HepG2 (cell line): Measurements from ENCODE around the gene HMGN1. TPM values are rescaled to one million over a fixed set of nuclear protein-coding genes. Genes with fewer than 3 reads are reported as not detected.

Source experiments
- AHDC1 ChIP-seq: sonication (generic); formaldehyde crosslinking; IDR thresholded peaks from 2 replicates; pipeline ENCODE4 v1.5.1; 2020; ENCODE audit warnings: mild to moderate bottlenecking, missing genetic modification reagents, borderline replicate concordance
- FOXK1 ChIP-seq: sonication (generic); formaldehyde crosslinking; IDR thresholded peaks from 2 replicates; pipeline ENCODE4 v1.4.0; 2020; ENCODE audit warnings: low read depth, missing genetic modification reagents, borderline replicate concordance
- FOXP1 ChIP-seq, 2 experiments: fragments of 450-650 bp in 1 of 2; IDR thresholded peaks; 2 replicates each; pipeline ENCODE4 v1.6.1; 2017 to 2018; ENCODE audit warnings: antibody characterized with exemption in 1 of 2
- IKZF5 ChIP-seq: IDR thresholded peaks from 2 replicates; pipeline ENCODE4 v1.6.1; 2018; ENCODE audit warnings: missing genetic modification reagents, mild to moderate bottlenecking, missing compliant biosample characterization
- JARID2 ChIP-seq: sonication (generic); formaldehyde crosslinking; IDR thresholded peaks from 2 replicates; pipeline ENCODE4 v1.8.1; 2023; ENCODE audit warnings: missing genetic modification reagents, inconsistent platforms; ENCODE audit not compliant: insufficient replicate concordance
- KDM4B ChIP-seq: sonication (generic); formaldehyde crosslinking; IDR thresholded peaks from 2 replicates; pipeline ENCODE4 v1.4.0; 2020; ENCODE audit warnings: missing genetic modification reagents
- MAZ ChIP-seq, 2 experiments: sonication (generic) in 1 of 2; formaldehyde crosslinking in 1 of 2; IDR thresholded peaks; 2 replicates each; pipeline versions ENCODE4 v1.5.0 to v1.6.1; 2012 to 2020; ENCODE audit warnings: low read depth in 2 of 2, mild to moderate bottlenecking in 2 of 2, borderline replicate concordance in 1 of 2, improper control_type of control experiment in 1 of 2, low read length in 1 of 2, missing genetic modification reagents in 1 of 2, moderate library complexity in 1 of 2
- NFYB ChIP-seq: sonication (generic); formaldehyde crosslinking; IDR thresholded peaks from 2 replicates; pipeline ENCODE4 v1.4.0; 2020; ENCODE audit warnings: missing genetic modification reagents
- NR2F1 ChIP-seq, 2 experiments: fragments of 450-650 bp in 1 of 2; formaldehyde crosslinking in 1 of 2; IDR thresholded peaks; 2 replicates each; pipeline versions ENCODE4 v1.5.0 to v1.6.1; 2016 to 2020; ENCODE audit warnings: mild to moderate bottlenecking in 1 of 2, missing compliant biosample characterization in 1 of 2, missing genetic modification reagents in 1 of 2, moderate library complexity in 1 of 2
- NR2F2 ChIP-seq: IDR thresholded peaks from 2 replicates; pipeline ENCODE4 v1.6.1; 2012; ENCODE audit warnings: low read depth, inconsistent platforms, borderline replicate concordance
- RBFOX2 ChIP-seq: fragments of 200-400 bp; formaldehyde crosslinking; IDR thresholded peaks from 2 replicates; pipeline ENCODE4 v1.6.1; 2017; ENCODE audit warnings: low read depth, mild to moderate bottlenecking, low read length
- SNAPC2 ChIP-seq: sonication (generic); formaldehyde crosslinking; IDR thresholded peaks from 2 replicates; pipeline ENCODE4 v1.8.1; 2022; ENCODE audit warnings: mild to moderate bottlenecking, missing genetic modification reagents
- SOX5 ChIP-seq: IDR thresholded peaks from 2 replicates; pipeline ENCODE4 v1.6.1; 2016; ENCODE audit warnings: borderline replicate concordance
- XRCC5 ChIP-seq: fragments of 200-400 bp; formaldehyde crosslinking; optimal IDR thresholded peaks from 2 replicates; pipeline ENCODE3; 2017; ENCODE audit warnings: mild to moderate bottlenecking, low read length
- ZNF224 ChIP-seq: sonication (generic); formaldehyde crosslinking; IDR thresholded peaks from 2 replicates; pipeline ENCODE4 v1.5.0; 2020; ENCODE audit warnings: mild to moderate bottlenecking, missing genetic modification reagents
- ZNF737 ChIP-seq: sonication (generic); formaldehyde crosslinking; IDR thresholded peaks from 2 replicates; pipeline ENCODE4 v1.5.0; 2020; ENCODE audit warnings: missing genetic modification reagents, mild to moderate bottlenecking, borderline replicate concordance
- ZNF766 ChIP-seq: sonication (generic); formaldehyde crosslinking; IDR thresholded peaks from 2 replicates; pipeline ENCODE4 v1.5.0; 2020; ENCODE audit warnings: missing genetic modification reagents, borderline replicate concordance
- ZSCAN31 ChIP-seq: sonication (generic); formaldehyde crosslinking; IDR thresholded peaks from 2 replicates; pipeline ENCODE4 v1.5.0; 2020; ENCODE audit warnings: low read depth, mild to moderate bottlenecking, missing genetic modification reagents
- ZZZ3 ChIP-seq: sonication (generic); formaldehyde crosslinking; IDR thresholded peaks from 2 replicates; pipeline ENCODE4 v1.4.0; 2020; ENCODE audit warnings: missing genetic modification reagents, mild to moderate bottlenecking, borderline replicate concordance
- polyA plus RNA-seq, 8 experiments: library from polyadenylated mRNA; depleted of rRNA in 3 of 8; stranded (reverse) in 7 of 8; unstranded in 1 of 8; fragments of >200 nt; fragmentation: Illumina TruSeq in 4 of 8; extraction: Trizol in 4 of 8; gene quantifications; 2 replicates each; pipeline versions ENCODE4 v1.2.1 to v1.2.3, GENCODE V29; 2011 to 2016; ENCODE audit warnings: low read depth in 4 of 8, missing spikeins in 1 of 8, mixed read lengths in 1 of 8; ENCODE audit not compliant: insufficient read depth in 1 of 8
- total RNA-seq, 5 experiments: library from RNA; depleted of rRNA; stranded (reverse); fragments of >200 nt; fragmentation: Illumina TruSeq; extraction: Trizol; gene quantifications; 2 replicates each; pipeline ENCODE4 v1.2.3, GENCODE V29; 2016; ENCODE audit warnings: low read depth in 1 of 5

The HMGN1 gene
- total and polyA plus RNA-seq, 2 of the 13 experiments (the other 11 are each of a cell fraction or from before 2014, with no cell fraction given), result 104 to 286 TPM

GRCh38 chr21:39349211-39350093, 564 bp upstream of the HMGN1 start (continued):
- 0 out of 2 replicates have a peak, but pooled peaks have one; percentile 28 for TF ChIP-seq AHDC1 (CRISPR knock-in tag)
- no peak for TF ChIP-seq NR2F2
- no peak for TF ChIP-seq ZNF224 (CRISPR knock-in tag)
- no peak for TF ChIP-seq KDM4B (CRISPR knock-in tag)
- TF ChIP-seq FOXP1 (IDR thresholded peaks at IDR 0.05), result no peak
- no peak for TF ChIP-seq FOXP1 (CRISPR knock-in tag; IDR thresholded peaks at IDR 0.05)
- 0 out of 2 replicates have a peak, but pooled peaks have one; percentile 33 for TF ChIP-seq ZSCAN31
- TF ChIP-seq ZZZ3 (CRISPR knock-in tag), result peak; percentile 88; the same call in 1 of the 2 replicates
- TF ChIP-seq ZNF737 (CRISPR knock-in tag), result no peak
- no peak for TF ChIP-seq XRCC5
- TF ChIP-seq ZNF766 (CRISPR knock-in tag), result 0 out of 2 replicates have a peak, but pooled peaks have one; percentile 10
- peak; percentile 41 for TF ChIP-seq JARID2 (CRISPR knock-in tag)
- TF ChIP-seq FOXK1 (CRISPR knock-in tag), result peak; percentile 13; the same call in 1 of the 2 replicates
- TF ChIP-seq NR2F1 (CRISPR knock-in tag; IDR thresholded peaks at IDR 0.05), result no peak
- no peak for TF ChIP-seq SNAPC2 (CRISPR knock-in tag)
- TF ChIP-seq MAZ (IDR thresholded peaks at IDR 0.05; ENCODE audit: borderline replicate concordance, low read depth, low read length), result peak; percentile 53; the same call in 1 of the 2 replicates
- TF ChIP-seq MAZ (CRISPR knock-in tag; IDR thresholded peaks at IDR 0.05; ENCODE audit: low read depth), result peak; percentile 55; the same call in 1 of the 2 replicates
- TF ChIP-seq NFYB (CRISPR knock-in tag), result peak; percentile 88
- TF ChIP-seq RBFOX2, result peak; percentile 67
- TF ChIP-seq IKZF5 (CRISPR knock-in tag), result peak; percentile 64
- TF ChIP-seq SOX5 (CRISPR knock-in tag), result peak; percentile 32; the same call in 1 of the 2 replicates
